ENCODE data around the gene C1QA.

- no peak for TF ChIP-seq CREB5 (CRISPR knock-in tag; IDR thresholded peaks at IDR 0.05; ENCODE audit: low read depth)
- TF ChIP-seq OSR1 (CRISPR knock-in tag; IDR thresholded peaks at IDR 0.05) = no peak
- no peak for TF ChIP-seq CSRNP3 (CRISPR knock-in tag; IDR thresholded peaks at IDR 0.05)
- TF ChIP-seq ESRRG (CRISPR knock-in tag; IDR thresholded peaks at IDR 0.05) = no peak
- TF ChIP-seq TOX (CRISPR knock-in tag; IDR thresholded peaks at IDR 0.05; ENCODE audit: borderline replicate concordance) = no peak
Observed at GRCh38 chr1:22660716-22661241, 24.4 kb downstream of the C1QA start.
